Smooth muscle cell (in vitro differentiated cells): ENCODE measurements around the gene DDAH1. TPM values are rescaled to one million over a fixed set of nuclear protein-coding genes. Genes with fewer than 3 reads are reported as not detected.
A peak's percentile ranks its signal among the peaks of the same experiment; 100 is the strongest.

Experiments
- DNase-seq: peaks from one replicate; lab custom pipeline; 2025; ENCODE audit not compliant: unreplicated experiment; lab: John Stamatoyannopoulos, UW
- H2AFZ ChIP-seq: fragments of 200-600 bp; sonication (generic); 2 replicates; pipeline ENCODE4 v1.6.0; 2016; ENCODE audit warnings: antibody characterized with exemption, low read depth, mild to moderate bottlenecking
- H3F3A ChIP-seq: fragments of 200-600 bp; sonication (generic); 2 replicates; pipeline ENCODE4 v1.6.0; 2017; ENCODE audit warnings: antibody characterized with exemption, low read depth
- H3K27ac ChIP-seq: fragments of 200-600 bp; sonication (generic); 2 replicates; pipeline ENCODE4 v1.5.1; 2016; ENCODE audit warnings: low read depth, mild to moderate bottlenecking
- H3K27me3 ChIP-seq: fragments of 200-600 bp; sonication (generic); 2 replicates; pipeline ENCODE4 v1.6.1; 2016; ENCODE audit warnings: low read depth, mild to moderate bottlenecking
- H3K36me3 ChIP-seq: fragments of 200-600 bp; sonication (generic); 2 replicates; pipeline ENCODE4 v1.5.1; 2016; ENCODE audit warnings: low read depth
- H3K4me1 ChIP-seq: fragments of 200-600 bp; sonication (generic); 2 replicates; pipeline ENCODE4 v1.5.1; 2016; ENCODE audit warnings: low read depth
- H3K4me2 ChIP-seq: fragments of 200-600 bp; sonication (generic); 2 replicates; pipeline ENCODE4 v1.6.0; 2016; ENCODE audit warnings: mild to moderate bottlenecking
- H3K4me3 ChIP-seq: fragments of 200-600 bp; sonication (generic); 2 replicates; pipeline ENCODE4 v1.5.1; 2016; ENCODE audit warnings: mild to moderate bottlenecking
- H3K79me2 ChIP-seq: fragments of 200-600 bp; sonication (generic); 2 replicates; pipeline ENCODE4 v1.6.0; 2016; ENCODE audit warnings: low read depth, mild to moderate bottlenecking
- H3K9ac ChIP-seq: fragments of 200-600 bp; sonication (generic); 2 replicates; pipeline ENCODE4 v1.6.0; 2016; ENCODE audit warnings: low read depth
- H3K9me3 ChIP-seq: fragments of 200-600 bp; sonication (generic); replicated peaks from 2 replicates; pipeline ENCODE4 v1.5.1; 2016; ENCODE audit warnings: low read depth
- H4K20me1 ChIP-seq: fragments of 200-600 bp; sonication (generic); 2 replicates; pipeline ENCODE4 v1.6.0; 2016; ENCODE audit warnings: low read depth
- WGBS: methylation state at CpG from one replicate; pipeline ENCODE4 v1.1.7; 2016; ENCODE audit warnings: low lambda C conversion rate; 5-methylcytosine and 5-hydroxymethylcytosine counted together
- polyA plus RNA-seq: library from polyadenylated mRNA; unstranded; fragments of >200 nt; fragmentation: Nextera tagmentation; extraction: Ambion mirVana; gene quantifications from 2 replicates; pipeline ENCODE4 v1.2.1, GENCODE V29; 2016
- total RNA-seq: library from RNA; depleted of rRNA; stranded (reverse); fragments of >200 nt; gene quantifications from 2 replicates; pipeline ENCODE4 v1.2.3, GENCODE V29; 2014
- TF ChIP-seq, protein P1 (sequence below): fragments of 200-600 bp; sonication (generic); IDR thresholded peaks from 2 replicates; pipeline ENCODE4 v1.5.1; 2017; ENCODE audit warnings: borderline replicate concordance, mild to moderate bottlenecking, antibody characterized with exemption; ENCODE audit not compliant: insufficient read depth, poor library complexity, severe bottlenecking

DDAH1 gene
- total and polyA plus RNA-seq, 2 experiments from 2014 or later = 13.8 to 30.8 TPM

- no peaks in the 10 kb centered on the region for H3K4me1 ChIP-seq
- no peaks in the 10 kb centered on the region for H4K20me1 ChIP-seq
- H3K79me2 ChIP-seq = no peaks in the 10 kb centered on the region
- H3F3A ChIP-seq = no peaks in the 10 kb centered on the region
- WGBS = 61% methylated on average over 4 of the region's 4 CpGs
- H3K4me3 ChIP-seq = no peak overlapping the region
- H3K4me2 ChIP-seq = no peak overlapping the region
- no peak overlapping the region for H3K27ac ChIP-seq
- H3K9me3 ChIP-seq = no peaks in the 10 kb centered on the region
- no peak overlapping the region for H3K9ac ChIP-seq
- no peaks in the 10 kb centered on the region for H3K36me3 ChIP-seq
- TF ChIP-seq, protein P1, sequence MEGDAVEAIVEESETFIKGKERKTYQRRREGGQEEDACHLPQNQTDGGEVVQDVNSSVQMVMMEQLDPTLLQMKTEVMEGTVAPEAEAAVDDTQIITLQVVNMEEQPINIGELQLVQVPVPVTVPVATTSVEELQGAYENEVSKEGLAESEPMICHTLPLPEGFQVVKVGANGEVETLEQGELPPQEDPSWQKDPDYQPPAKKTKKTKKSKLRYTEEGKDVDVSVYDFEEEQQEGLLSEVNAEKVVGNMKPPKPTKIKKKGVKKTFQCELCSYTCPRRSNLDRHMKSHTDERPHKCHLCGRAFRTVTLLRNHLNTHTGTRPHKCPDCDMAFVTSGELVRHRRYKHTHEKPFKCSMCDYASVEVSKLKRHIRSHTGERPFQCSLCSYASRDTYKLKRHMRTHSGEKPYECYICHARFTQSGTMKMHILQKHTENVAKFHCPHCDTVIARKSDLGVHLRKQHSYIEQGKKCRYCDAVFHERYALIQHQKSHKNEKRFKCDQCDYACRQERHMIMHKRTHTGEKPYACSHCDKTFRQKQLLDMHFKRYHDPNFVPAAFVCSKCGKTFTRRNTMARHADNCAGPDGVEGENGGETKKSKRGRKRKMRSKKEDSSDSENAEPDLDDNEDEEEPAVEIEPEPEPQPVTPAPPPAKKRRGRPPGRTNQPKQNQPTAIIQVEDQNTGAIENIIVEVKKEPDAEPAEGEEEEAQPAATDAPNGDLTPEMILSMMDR = no peak
- no peaks in the 10 kb centered on the region for H3K27me3 ChIP-seq
- no peak for DNase-seq
- no peak overlapping the region for H2AFZ ChIP-seq
Observed at GRCh38 chr1:85308833-85309350, 156.1 kb downstream of the DDAH1 start.

GRCh38 chr1:85307987-85308832, 156.7 kb downstream of the DDAH1 start:
- DNase-seq = peak; percentile 63
- Histone ChIP-seq H3K27ac (no peak overlapping the region), H3K9me3 (no peaks in the 10 kb centered on the region), H3K27me3 (no peaks in the 10 kb centered on the region), H3K4me1 (no peaks in the 10 kb centered on the region), H2AFZ (no peak overlapping the region), H3K4me2 (no peak overlapping the region), H4K20me1 (no peaks in the 10 kb centered on the region), H3K9ac (no peak overlapping the region), H3K4me3 (no peak overlapping the region), H3F3A (no peaks in the 10 kb centered on the region), H3K36me3 (no peaks in the 10 kb centered on the region), H3K79me2 (no peaks in the 10 kb centered on the region)
- WGBS = 23% methylated on average over 27 of the region's 27 CpGs
- TF ChIP-seq, protein P1 = peak; percentile 97

- no peaks in the 10 kb centered on the region for H4K20me1 ChIP-seq
- no peak overlapping the region for H2AFZ ChIP-seq
- no peak overlapping the region for H3K9ac ChIP-seq
- TF ChIP-seq, protein P1 = no peak
- no peaks in the 10 kb centered on the region for H3K36me3 ChIP-seq
- no peaks in the 10 kb centered on the region for H3K27me3 ChIP-seq
- no peak overlapping the region for H3K27ac ChIP-seq
- no peaks in the 10 kb centered on the region for H3K79me2 ChIP-seq
- DNase-seq = no peak
- WGBS = 95% methylated on average over 4 of the region's 4 CpGs
- no peaks in the 10 kb centered on the region for H3K9me3 ChIP-seq
- H3K4me2 ChIP-seq = no peak overlapping the region
- no peaks in the 10 kb centered on the region for H3K4me1 ChIP-seq
- no peaks in the 10 kb centered on the region for H3F3A ChIP-seq
- no peak overlapping the region for H3K4me3 ChIP-seq
Observed at GRCh38 chr1:85306236-85306635, 158.7 kb downstream of the DDAH1 start.
